Stimulated activated CD8-positive, alpha-beta memory T cell treated with anti-CD3 and anti-CD28 coated beads, Interleukin-15, amount 100 ng/mL, for 48 hours (primary cell): ENCODE data around the gene ZNF778.
A peak's percentile ranks its signal among the peaks of the same experiment; 100 is the strongest.
"Not testable (repeated sequence)": the region's sequence is repeated elsewhere in the genome, so short reads cannot be mapped to it uniquely, and the experiment has no call there.

Source experiments
- DNase-seq, 2 donors: peaks; one replicate each; pipeline ENCODE4 v3.0.0-alpha.2; 2020; ENCODE audit warnings: low read depth in 2 of 2

Gene ZNF778

DNA sequence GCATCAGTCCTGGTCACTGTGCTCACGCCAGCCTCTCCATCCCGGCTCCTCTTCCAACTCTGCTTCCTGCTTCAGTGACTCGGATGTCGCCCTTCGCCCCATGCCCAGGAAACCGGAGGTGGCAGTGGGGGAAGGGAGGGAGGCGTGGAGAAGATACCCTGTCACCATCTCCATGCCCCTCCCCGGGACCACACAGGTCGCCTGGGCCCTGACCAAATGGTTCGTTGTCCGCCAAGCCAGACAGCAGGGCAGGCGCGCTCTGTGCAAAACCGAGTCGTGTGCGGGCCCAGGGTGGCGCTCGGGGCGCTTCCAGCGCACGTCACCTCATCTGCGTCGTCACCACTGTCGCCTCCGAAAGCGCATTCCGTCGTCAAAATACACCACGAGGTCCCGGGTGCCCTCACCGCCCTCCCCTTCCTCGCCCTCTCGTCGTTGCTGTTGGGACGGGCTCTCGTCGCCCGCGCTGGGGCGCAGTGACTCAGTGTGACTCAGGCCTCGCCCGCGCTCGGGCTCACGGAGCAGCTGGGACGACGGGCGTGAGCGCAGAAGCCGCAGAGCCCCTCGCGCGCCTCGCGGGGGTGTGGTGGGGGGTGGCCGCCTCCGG is 39.2 kb downstream of the ZNF778 start:
- DNase-seq: peak; percentile 76 to 78

DNA sequence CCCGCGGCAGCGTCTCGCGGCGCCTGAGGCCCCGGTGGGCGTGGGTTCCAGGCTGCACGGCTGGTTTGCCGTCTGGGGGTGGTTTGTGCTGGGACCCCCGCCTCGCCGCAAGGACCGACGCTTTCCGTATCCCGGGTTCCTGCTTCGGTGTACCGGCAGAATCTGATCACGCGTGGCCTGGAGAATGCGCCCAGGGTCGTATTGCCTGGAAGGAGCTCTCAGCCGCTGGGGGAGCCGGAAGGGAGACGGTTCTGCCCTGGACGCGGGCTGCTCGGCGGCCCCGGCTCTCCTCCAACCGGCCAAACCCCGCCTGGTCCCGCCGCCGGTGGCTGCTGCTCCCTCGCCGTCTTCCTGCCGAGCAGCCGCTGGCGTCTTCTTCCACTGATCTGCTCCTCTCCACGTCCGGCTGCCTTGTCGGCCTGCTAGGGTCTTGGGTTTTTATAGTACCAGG is 39.8 kb downstream of the ZNF778 start:
- no peak for DNase-seq

DNA sequence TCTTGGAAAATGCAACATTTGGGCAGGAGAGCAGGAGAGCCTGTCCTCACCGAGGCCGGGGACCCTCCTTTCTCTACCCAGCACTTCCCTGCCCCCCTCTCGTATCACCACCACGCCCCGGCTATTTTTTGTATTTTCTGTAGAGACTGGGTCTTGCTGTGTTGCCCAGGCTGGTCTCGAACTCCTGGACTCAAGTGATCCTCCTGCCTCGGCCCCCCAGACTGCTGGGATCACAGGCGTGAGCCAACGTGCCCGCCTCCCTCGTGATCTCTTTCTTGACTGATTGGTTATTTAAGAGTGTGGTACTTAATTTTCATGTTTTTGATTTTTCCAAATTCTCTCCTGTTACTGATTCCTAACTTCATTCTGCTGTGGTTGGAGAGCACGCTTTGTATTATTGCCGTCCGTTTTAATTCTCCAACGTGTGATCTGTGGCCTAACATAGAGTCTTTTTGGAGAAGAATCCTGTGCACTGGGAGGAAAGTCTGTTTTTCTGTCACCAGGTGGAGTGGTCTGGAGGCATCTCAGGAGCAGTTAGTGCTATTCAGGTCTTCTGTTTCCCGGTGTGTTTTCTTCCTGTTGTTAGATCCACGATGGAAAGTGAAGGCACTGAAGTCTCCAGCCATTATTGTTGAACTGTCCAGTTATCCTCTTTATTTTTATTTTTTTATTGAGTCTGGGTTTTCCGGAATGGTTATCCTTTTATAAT is 40.4 kb downstream of the ZNF778 start:
- DNase-seq: no peak

DNA sequence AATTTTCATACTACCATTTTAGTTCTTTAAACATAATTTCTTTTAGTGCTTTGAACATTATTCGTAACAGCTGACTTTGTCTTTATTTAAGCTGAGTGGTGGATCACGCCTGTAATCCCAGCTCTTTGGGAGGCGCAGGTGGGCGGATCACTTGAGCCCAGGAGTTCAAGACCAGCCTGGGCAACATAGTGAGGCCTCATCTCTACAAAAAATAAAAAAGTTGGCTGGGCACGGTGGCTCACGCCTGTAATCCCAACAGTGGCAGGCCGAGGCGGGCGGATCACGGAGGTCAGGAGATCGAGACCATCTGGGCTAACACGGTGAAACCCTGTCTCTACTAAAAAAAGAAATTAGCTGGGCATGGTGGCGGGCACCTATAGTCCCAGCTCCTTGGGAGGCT is 42.4 kb downstream of the ZNF778 start:
- not testable (repeated sequence) for DNase-seq

DNA sequence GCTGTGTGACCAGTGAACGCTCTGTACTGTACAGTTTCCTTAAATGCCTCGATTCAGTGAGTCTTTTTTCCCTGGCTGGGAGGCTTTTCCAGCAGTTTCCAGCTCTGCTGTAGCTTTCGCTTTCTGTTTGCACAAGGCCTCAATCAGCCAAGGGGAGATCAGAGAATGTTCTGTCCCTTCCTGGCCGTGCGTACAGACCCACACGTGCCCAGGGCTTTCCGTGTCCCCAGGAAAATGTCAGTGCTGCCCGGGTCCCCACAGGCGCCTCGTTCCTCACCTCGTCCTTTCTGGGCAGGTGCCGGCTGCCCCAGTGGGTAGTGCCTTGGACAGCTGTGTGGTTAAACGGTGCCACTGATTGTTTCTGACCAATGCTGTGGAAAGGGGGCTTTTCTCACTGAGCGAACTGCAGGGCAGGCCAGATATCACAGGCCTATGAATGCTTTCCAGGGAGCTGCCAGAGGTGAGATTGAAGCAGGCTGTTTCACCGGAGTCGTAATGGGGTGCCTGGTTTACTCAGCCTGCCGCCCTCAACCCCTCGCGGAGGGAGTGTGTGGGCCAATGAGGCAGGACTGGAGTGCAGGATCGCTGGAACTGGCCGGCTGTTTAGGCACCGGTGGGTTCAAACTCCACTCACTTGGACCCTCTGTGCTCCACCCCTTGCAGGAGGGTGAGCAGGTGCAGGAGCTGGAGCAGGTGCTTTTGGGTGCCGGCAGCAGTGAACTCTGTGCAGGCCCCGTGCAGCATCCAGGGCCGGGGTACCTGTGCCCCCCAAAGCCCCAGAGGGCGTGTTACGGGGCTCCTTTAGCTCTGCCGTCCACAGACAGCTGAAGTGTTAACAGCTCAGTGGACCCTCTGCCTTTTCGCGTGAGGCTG is 44.4 kb downstream of the ZNF778 start:
- DNase-seq: no peak

DNA sequence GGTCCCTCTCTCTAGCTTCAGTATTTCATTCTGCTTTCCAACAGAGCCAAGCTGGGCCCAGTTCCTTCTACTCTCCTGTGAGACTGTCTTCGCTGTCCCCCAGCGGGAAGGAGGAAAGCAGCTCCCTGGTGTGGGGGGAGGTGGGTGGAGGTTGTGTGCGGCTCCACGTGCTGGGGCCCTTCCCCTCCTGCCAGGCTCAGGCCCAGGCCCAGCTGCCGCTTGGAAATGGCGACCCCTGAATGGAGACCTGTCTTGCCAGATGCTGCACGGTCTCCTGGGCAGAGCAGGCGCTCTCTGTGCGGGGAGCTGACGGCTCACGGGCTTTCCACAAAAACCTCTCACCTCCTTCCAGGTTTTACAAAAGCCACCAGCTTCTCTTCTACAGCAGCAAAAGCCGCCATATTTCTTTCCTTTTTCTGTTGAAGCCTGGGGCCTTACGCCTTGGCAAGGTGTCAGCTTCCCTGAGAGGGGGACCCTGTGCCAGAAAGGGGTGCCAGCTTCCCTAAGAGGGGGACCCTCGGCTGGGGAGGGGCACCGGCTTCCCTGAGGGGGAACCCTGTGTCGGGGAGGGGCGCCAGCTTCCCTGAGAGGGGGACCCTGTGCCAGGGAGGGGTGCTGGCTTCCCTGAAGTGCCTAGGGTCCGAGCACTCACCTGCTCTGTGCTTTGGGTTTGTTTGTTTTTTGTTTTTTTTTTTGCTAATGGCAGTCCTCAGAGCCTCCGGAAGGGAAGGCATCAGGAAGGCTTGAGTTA is 47.5 kb downstream of the ZNF778 start:
- no peak for DNase-seq

GRCh38 chr16:89265647-89266046 is 48.1 kb downstream of the ZNF778 start:
- DNase-seq: no peak

DNA sequence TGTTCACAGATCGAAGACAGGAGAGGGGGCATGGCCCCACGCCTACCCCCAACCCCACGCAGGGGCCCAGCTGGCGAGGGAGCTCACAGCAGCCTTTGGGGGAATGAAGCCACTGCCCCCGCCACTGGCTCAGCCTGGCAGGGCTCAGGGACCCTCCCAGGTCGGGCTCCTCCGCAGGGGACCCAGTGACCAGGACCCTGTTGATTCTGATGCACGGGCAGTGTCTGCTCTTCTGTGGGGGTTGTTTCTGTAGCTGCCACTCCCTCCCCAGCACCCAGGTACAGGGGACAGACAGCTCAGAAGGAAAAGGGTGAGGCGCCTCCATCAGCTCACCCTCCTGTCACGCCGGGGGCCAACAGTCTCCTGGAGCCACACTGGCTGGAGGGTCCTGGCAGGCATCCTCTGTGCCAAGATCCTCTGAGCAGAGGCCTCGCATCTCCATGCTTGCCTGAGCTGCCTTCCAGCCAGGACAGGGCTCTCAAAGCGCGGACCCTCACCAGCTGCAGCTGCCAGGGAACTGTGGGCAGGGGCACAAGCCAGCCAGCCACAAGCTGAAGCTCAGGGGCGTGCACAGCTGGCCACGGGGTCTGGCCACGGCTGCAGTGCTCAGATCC is 49.1 kb downstream of the ZNF778 start:
- no peak for DNase-seq

DNA sequence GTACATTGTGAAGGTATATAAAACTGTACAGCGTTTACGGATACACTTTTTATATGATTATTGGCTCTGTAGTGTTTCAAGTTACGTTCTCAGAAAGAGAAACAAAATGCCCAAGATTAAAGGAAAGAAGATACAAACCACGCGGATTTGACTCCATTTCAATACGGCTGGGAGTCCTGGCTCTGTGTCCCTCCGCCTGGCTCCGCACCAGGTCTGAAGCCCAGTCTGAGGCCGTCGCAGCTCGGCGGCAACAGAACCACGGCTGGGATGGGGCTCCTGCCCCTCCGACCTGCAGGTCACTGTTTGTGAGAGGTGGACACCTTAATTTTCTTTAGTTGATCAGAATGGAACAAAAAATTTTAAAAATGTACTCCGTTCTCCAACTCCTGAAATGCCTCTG is 50.2 kb downstream of the ZNF778 start:
- DNase-seq: not testable (repeated sequence)

DNA sequence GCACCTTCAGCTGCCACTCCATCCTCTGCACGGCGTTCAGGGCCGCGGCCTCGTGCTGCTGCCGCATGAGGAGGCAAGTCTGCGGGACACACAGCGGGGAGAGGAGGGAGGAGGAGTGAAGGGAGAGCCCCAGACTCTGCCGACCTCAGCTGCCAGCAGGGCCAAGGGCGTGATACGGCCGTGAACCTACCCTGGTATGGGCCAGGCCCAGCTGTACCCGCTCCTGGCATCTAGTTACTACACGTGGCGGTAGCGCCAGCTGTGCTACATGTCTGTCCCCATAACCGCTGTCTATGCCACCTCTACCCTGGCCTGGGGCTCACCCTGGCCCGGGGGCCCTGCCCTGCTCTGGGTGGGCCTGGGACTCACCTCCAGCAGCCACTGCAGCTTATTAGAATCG is 51.1 kb downstream of the ZNF778 start:
- no peak for DNase-seq

DNA sequence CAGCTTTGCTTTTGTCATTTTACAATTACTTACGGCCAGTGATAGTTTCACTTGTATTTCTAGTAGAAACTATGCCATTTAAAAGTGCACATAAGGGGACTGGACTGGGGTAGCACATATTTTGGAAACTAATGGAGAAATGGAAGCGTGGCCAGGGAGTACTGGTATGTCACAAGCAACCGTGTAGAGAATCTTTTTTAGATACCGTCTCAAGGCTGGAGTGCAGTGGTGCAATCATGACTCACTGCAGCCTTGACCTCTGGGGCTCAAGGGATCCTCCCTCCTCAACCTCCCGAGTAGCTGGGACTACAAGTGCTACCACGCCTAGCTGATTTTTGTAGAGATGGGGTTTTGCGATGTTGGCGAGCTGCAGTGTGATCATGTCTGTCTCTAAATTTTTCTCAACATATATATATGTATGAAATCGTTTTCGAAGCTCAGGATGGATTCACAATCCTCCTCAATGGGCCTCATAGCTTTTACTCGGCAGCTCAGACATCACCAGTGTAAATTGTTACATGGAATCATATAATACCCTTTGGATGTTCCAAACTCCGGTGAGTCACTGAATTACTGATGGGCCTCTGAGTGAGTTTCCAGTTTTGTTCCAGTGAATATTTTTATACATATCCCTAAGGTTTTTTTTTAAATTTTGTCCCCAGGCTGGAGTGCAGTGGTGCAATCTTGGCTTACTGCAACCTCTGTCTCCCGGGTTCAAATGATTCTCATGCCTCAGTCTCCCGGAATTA is 51.7 kb downstream of the ZNF778 start:
- DNase-seq: no peak

DNA sequence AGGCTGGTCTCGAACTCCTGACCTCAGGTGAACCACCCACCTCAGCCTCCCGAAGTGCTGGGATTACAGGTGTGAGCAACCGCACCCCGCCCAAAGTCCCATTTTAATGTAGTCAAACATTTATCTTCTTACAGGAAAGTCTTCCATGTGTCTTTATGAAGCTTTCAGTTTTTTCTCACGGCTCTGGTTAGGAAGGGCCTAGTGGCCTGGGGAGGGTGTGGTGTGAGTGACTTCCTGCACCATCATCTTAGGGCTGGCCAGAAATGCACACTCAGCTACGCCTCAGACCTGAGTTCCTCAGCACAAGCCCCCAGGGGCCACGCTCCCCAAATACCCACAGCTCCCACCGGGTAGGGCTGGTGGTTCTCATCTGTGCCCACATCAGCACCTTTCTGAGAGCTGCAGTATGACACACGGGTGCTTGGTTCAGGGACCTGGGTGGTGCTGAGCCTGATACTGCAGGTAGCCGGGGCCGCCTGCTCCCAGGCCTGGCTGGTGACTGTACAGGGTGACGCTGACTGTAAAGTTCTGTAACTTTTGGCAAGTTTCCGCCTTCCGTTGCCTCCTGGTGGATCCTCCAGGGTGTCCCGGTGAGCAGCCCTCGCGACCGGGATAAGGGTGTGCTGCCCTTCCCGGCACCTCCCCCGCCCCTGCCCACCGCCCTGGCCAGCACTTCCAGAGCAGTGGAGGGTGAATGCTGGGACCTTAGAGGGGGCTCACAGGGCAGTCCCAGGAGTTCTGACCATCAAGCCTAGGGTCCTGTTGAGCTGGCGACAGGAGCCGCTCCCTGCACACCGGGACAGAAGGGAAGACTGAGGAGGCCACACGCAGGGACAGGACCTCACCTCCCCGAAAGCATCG is 52.5 kb downstream of the ZNF778 start:
- DNase-seq: no peak

GRCh38 chr16:89270666-89271345 is 53.3 kb downstream of the ZNF778 start:
- no peak for DNase-seq

- DNase-seq: no peak
These were observed 55.1 kb downstream of the ZNF778 start for GRCh38 chr16:89272631-89273030.

GRCh38 chr16:89273741-89274472 is 56.4 kb downstream of the ZNF778 start:
- DNase-seq: no peak

DNA sequence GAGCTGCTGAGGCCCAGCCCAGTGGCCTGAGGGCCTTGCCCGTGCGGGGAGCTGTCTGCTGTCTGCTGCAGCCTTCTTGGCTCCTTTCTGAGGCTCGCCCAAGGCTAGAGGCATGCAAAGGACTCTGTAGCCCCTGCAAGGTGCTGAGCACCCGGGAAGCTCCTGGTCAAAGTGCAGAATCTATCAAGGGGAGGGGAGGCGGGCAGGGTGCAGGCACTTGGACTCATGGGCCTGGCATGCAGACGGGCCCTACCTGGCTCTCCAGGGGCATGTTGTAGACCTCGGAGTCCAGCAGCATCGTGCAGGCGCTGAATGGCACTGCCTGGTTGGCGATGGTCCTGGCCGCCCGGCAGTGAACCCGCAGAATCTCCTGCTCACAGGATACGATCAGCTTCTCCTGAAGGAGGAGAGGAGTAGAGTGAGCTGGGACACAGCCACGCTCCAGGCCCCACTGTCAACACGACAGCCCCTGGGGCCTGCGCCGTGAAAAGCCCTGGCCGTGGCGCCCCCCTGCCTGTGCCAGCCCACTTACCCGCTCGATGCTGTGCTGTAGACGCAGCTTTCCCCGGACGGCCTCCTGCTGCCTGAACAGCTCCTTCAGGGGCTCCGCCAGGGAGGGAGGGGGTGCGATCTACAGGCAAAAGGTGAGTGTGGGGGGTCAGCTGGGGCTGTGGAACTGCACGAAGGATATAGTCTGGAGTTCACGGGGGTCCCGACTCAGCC is 57.2 kb downstream of the ZNF778 start:
- no peak for DNase-seq

- DNase-seq: no peak
These were observed 57.7 kb downstream of the ZNF778 start for GRCh38 chr16:89275284-89275584.
